Endodermal cell (in vitro differentiated cells): ENCODE data around the gene VPS50. TPM values are rescaled to one million over a fixed set of nuclear protein-coding genes. Genes with fewer than 3 reads are reported as not detected.
"Not testable (repeated sequence)": the region's sequence is repeated elsewhere in the genome, so short reads cannot be mapped to it uniquely, and the experiment has no call there.

ENCODE experiments used
- DNase-seq: peaks from one replicate; pipeline ENCODE4 v3.0.0-alpha.2; 2017
- H3K27ac ChIP-seq: 2 replicates; pipeline ENCODE4 v1.5.1; 2013; ENCODE audit warnings: mild to moderate bottlenecking, low read depth, low read length, moderate library complexity
- H3K27me3 ChIP-seq: 2 replicates; pipeline ENCODE4 v1.6.1; 2013; ENCODE audit warnings: mild to moderate bottlenecking, low read length, moderate library complexity; ENCODE audit not compliant: insufficient read depth, control insufficient read depth, poor library complexity, severe bottlenecking
- H3K36me3 ChIP-seq: 2 replicates; pipeline ENCODE4 v1.7.0; 2013; ENCODE audit warnings: mild to moderate bottlenecking, low read length, moderate library complexity; ENCODE audit not compliant: control insufficient read depth, insufficient read depth
- H3K4me1 ChIP-seq: one replicate; pipeline ENCODE4 v1.7.0; 2013; ENCODE audit warnings: low read length; ENCODE audit not compliant: control insufficient read depth, insufficient read depth
- H3K4me3 ChIP-seq: 2 replicates; pipeline ENCODE4 v1.5.1; 2013; ENCODE audit warnings: mild to moderate bottlenecking, low read length, moderate library complexity
- H3K9ac ChIP-seq: 2 replicates; pipeline ENCODE4 v1.6.1; 2013; ENCODE audit warnings: mild to moderate bottlenecking, low read length, moderate library complexity; ENCODE audit not compliant: poor library complexity, severe bottlenecking; ENCODE audit errors: extremely low read depth
- H3K9me3 ChIP-seq: 2 replicates; pipeline ENCODE4 v1.6.1; 2013; ENCODE audit warnings: mild to moderate bottlenecking, low read length, moderate library complexity; ENCODE audit not compliant: control insufficient read depth
- H3K27ac Mint-ChIP-seq: 2 replicates; pipeline ENCODE4 v1.8.0; 2020; ENCODE audit warnings: mixed read lengths
- H3K27me3 Mint-ChIP-seq: 2 replicates; pipeline ENCODE4 v1.8.0; 2021; ENCODE audit warnings: mild to moderate bottlenecking, mixed read lengths; ENCODE audit not compliant: insufficient read depth
- H3K36me3 Mint-ChIP-seq: 2 replicates; pipeline ENCODE4 v1.8.0; 2020; ENCODE audit warnings: low read depth, mixed read lengths
- H3K4me1 Mint-ChIP-seq: 2 replicates; pipeline ENCODE4 v1.8.0; 2020; ENCODE audit warnings: mixed read lengths
- H3K4me3 Mint-ChIP-seq: 2 replicates; pipeline ENCODE4 v1.8.0; 2020; ENCODE audit warnings: mild to moderate bottlenecking, moderate library complexity, mixed read lengths
- H3K9me3 Mint-ChIP-seq: 2 replicates; pipeline ENCODE4 v1.8.0; 2020; ENCODE audit warnings: mild to moderate bottlenecking, mixed read lengths
- CTCF ChIP-seq: fragments of 200-600 bp; sonication (generic); conservative IDR thresholded peaks from 2 replicates; pipeline ENCODE4 v1.5.0; 2021; ENCODE audit warnings: antibody characterized with exemption, mild to moderate bottlenecking
- WGBS, 2 experiments: methylation state at CpG; one replicate each; pipeline versions ENCODE4 v1.1.5 to v1.1.7; 2013; ENCODE audit warnings: missing lambda C conversion rate in 2 of 2, mixed read lengths in 1 of 2; ENCODE audit not compliant: insufficient coverage in 1 of 2, insufficient read length in 1 of 2; 5-methylcytosine and 5-hydroxymethylcytosine counted together
- total RNA-seq, 2 donors: library from RNA; stranded (reverse); fragmentation: NEBNext Ultra II Directional in 1 of 2; extraction: Animal tissue kit (Norgen Biotek cat#: 25700) in 1 of 2; gene quantifications; 2 replicates in 1 of 2; 3 replicates in 1 of 2; pipeline ENCODE4 v1.2.1, GENCODE V29; 2021

The VPS50 gene
- total RNA-seq, 2 donors from 2014 or later: 13.3 to 14.9 TPM

DNA sequence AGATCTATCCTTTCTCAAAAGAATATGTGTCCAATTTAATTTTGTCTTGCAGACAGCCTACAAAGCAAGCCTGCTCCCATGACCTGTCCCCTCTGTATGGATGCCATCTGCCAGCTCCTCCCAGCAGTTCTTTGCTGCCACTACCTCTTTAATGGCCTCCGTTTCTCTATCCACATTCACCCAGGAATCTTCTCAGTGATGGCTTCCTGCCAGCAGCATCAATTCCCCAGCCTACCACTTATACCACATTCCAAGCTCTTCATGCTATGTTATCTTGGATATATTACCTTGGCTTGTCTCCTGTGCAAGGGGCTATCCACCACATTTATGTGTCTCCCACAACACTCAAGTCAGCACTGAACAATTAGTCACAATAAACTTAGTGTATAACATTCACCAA, 133.2 kb downstream of the VPS50 start:
- Mint-ChIP-seq H3K27ac (no peak overlapping the region), H3K27me3 (no peaks in the 10 kb centered on the region), H3K36me3 (no peaks in the 10 kb centered on the region), H3K4me1 (peaks cover 2% of the 10 kb centered on the region), H3K4me3 (no peak overlapping the region), H3K9me3 (peaks cover 4% of the 10 kb centered on the region)
- H3K9ac ChIP-seq: no peak overlapping the region
- no peaks in the 10 kb centered on the region for H3K27me3 ChIP-seq
- H3K27ac ChIP-seq: no peak overlapping the region
- no peaks in the 10 kb centered on the region for H3K4me1 ChIP-seq
- WGBS, 2 experiments: 77 to 84% methylated on average over 1 of the region's 1 CpG
- no peak overlapping the region for H3K4me3 ChIP-seq
- TF ChIP-seq CTCF: no peak
- no peaks in the 10 kb centered on the region for H3K9me3 ChIP-seq
- DNase-seq: no peak
- no peaks in the 10 kb centered on the region for H3K36me3 ChIP-seq

DNA sequence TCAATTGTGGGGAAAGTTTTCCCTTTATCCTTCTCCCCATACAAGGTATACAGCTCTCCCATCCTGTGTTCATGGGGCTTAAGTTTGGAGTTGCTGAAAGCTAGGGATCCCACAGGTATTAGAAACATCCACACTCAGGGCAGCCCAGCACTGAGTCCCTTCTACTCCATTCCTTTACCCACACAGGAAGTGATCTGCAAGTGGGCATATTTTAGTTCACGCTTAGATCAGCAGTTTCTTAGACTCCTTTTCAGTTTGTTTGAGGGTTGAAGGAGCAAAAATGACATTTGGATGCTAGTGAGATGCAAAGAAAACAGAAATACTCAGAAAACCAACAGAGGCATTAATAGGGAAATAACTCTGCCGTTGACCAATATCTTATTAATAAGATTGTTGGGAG, 134.7 kb downstream of the VPS50 start:
- no peaks in the 10 kb centered on the region for H3K36me3 Mint-ChIP-seq
- H3K4me1 ChIP-seq: no peaks in the 10 kb centered on the region

DNA sequence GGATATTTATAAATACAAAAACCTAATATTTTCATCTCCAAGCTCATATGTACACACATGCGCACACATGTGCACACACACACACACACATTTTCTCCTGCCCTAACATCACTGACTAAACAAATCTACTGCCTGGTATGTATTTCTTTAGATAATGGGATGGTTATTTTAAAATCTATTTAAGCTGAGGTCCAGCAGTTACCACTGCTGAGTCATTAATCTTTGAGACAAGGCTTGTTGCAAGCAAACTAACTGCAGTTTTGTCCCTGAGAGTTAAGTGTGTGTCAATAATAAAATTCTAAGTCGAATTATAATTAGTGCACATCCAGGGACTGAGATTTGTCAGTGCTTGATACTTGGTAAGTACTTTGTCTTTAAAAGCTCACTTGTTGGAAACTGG, 135.1 kb downstream of the VPS50 start:
- no peak overlapping the region for H3K27ac Mint-ChIP-seq
- no peaks in the 10 kb centered on the region for H3K27me3 Mint-ChIP-seq
- H3K4me3 ChIP-seq: no peak overlapping the region
- H3K36me3 ChIP-seq: no peaks in the 10 kb centered on the region
- H3K4me1 Mint-ChIP-seq: peaks cover 2% of the 10 kb centered on the region
- no peaks in the 10 kb centered on the region for H3K9me3 ChIP-seq
- 98 to 100% methylated on average over 1 to 2 of the region's 2 CpGs for WGBS, 2 experiments
- peaks cover 2% of the 10 kb centered on the region for H3K36me3 Mint-ChIP-seq
- H3K9me3 Mint-ChIP-seq: peaks cover 9% of the 10 kb centered on the region
- DNase-seq: no peak
- no peak overlapping the region for H3K4me3 Mint-ChIP-seq
- TF ChIP-seq CTCF: no peak
- no peak overlapping the region for H3K9ac ChIP-seq
- no peak overlapping the region for H3K27ac ChIP-seq
- no peaks in the 10 kb centered on the region for H3K4me1 ChIP-seq
- no peaks in the 10 kb centered on the region for H3K27me3 ChIP-seq

More for the DNA sequence above, 134.7 kb downstream of the VPS50 start:
- no peak overlapping the region for H3K4me3 ChIP-seq
- H3K27me3 ChIP-seq: no peaks in the 10 kb centered on the region
- no peak overlapping the region for H3K27ac ChIP-seq
- no peaks in the 10 kb centered on the region for H3K9me3 ChIP-seq
- no peaks in the 10 kb centered on the region for H3K36me3 ChIP-seq
- no peak overlapping the region for H3K27ac Mint-ChIP-seq
- H3K9me3 Mint-ChIP-seq: peaks cover 9% of the 10 kb centered on the region
- H3K9ac ChIP-seq: no peak overlapping the region
- WGBS, 2 experiments: 95% methylated on average over 1 of the region's 2 CpGs; no CpG with 5 or more reads in 1 of the 2 experiments
- DNase-seq: no peak
- no peak overlapping the region for H3K4me3 Mint-ChIP-seq
- TF ChIP-seq CTCF: no peak
- peaks cover 2% of the 10 kb centered on the region for H3K4me1 Mint-ChIP-seq
- H3K27me3 Mint-ChIP-seq: no peaks in the 10 kb centered on the region

- not testable (repeated sequence) for H3K27me3 Mint-ChIP-seq, H3K36me3 ChIP-seq, H3K4me1 Mint-ChIP-seq, H3K27ac ChIP-seq, H3K4me3 ChIP-seq, H3K4me1 ChIP-seq, H3K27me3 ChIP-seq, DNase-seq, H3K4me3 Mint-ChIP-seq, H3K27ac Mint-ChIP-seq, H3K9ac ChIP-seq, H3K36me3 Mint-ChIP-seq, H3K9me3 Mint-ChIP-seq, H3K9me3 ChIP-seq
- WGBS, 2 experiments: 98 to 100% methylated on average over 1 to 2 of the region's 3 CpGs
Measured at GRCh38 chr7:93370937-93371336, 138.8 kb downstream of the VPS50 start.
